HG02610 (cell line): ENCODE data around the gene RUNX3.
"Not testable (repeated sequence)": the region's sequence is repeated elsewhere in the genome, so short reads cannot be mapped to it uniquely, and the experiment has no call there.

Source experiments
- ATAC-seq: cut with Tn5 transposase; IDR thresholded peaks from one replicate; pipeline ENCODE4 v1.9.1; 2021; ENCODE audit warnings: mild to moderate bottlenecking, moderate library complexity; ENCODE audit not compliant: unreplicated experiment

RUNX3 gene

DNA sequence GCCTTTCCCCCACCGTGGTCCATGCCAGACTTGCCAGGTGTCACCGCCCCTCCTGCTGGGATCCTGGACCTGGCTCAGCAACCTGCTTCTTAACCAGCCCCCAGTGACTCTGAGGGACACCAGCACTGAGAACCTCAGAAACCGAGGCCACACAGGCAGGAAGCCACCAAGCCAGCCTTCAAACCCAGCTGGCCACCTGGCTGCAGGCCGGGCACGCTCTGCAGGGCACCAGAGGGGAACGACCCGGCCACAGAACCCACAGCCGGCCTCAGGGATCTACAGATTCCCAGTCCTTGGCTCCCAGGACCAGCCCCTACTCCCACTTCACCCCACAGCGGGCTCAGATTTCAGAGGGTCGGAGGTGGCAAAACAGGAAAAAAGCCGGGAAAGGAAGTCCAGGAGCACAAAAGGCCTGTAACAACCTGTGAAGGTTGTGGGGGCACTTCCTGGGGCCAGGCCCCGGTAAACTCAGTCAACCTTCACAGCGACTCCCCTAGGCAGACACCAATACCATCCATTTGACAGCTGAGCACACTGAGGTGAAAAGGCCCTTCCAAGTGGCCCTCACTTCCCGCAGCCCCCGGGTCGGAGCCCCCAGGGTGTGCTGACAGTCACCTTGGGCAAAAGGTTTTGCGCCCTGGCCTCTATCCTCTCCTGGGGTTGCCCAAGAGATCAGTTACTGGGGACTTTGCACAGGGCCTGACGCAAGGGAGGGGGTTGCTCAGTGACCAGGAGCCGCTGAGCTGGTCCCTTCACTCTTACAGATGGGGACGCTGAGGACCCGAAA, 14.1 kb downstream of the RUNX3 start:
- no peak for ATAC-seq

DNA sequence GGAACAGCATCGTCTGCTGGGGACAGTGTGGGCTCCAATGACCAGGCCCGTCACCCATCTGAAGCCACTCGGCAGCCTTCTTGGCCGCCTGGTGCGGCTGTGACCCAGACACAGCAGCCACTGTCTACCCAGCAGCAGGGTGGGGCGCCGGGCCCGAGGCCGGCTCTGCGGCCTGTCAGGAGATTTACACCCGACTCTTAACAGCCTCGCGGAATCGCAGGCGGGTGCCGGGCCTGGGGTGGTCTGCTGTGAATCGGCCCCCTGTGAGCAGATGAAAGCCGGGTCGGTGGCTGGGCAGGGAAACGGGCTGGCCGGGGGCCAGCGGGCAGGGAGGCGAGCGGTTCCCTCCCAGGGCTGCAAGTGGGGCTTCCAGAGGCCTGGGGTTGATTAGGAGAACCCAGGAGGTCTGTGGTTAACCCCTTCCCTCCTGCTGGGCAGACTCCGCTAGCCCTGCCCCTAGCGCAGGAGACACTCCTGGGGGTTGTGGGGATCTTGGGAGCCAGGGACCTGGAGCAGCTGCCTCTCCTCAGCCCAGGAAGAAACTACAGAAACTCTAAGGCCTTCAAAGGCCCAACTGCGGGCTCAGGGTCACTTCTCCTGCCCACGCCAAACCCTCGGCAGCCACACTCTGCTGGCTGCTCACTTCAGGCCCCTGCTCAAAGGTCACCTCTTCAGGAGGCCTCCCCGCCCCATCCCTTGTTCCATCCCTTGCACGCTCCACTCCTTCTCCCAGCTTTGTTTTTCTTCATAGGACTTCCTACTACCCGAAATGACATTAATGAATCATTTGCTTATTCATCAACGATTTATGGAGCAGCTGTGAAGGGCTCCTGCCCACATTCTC, 15.6 kb downstream of the RUNX3 start:
- ATAC-seq = no peak

DNA sequence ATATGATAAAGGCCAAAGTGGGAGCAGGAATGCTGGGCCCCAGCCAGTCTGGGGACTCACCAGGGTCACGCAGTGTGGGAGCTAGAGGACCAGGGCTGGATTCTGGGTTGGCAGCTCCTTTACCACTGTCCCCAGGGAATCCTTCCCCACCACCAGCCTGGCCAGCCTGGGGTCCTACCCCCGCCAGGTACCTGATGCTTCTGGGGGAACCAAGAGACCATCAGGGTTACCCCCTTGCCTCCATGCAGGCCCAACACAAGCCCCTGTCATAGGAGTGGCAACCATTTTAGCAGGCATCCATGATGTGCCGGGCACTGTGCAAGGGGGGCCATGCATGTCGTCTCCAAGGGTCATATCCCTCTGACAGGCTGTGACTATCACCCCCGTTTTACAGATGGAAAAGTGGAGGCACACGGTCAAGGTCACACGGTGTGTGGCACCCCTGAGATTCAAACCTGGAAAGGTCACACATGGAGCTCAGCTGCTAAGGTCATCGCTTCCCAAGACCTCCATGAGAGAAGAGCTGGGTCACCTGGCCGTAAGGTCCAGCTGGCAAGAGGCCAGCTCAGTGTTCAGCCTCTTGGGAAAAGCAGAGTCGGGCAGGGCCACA, 16.4 kb downstream of the RUNX3 start:
- no peak for ATAC-seq

DNA sequence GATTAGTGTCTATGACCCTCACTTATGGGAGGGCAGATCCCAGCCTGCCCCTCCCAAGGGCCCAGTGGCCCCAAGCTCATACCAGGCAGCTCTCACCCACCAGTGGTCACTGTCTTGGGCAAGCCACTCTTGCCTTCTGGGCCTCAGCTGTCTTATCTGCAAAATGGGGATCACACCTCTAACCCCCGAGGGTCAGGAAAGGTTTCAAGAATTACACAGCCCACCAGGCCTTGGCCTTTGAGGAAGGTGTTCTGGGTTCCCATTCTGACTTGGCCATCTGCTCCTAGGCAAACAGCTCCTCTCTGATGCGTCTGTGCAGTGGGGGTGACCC, 16.8 kb downstream of the RUNX3 start:
- ATAC-seq = no peak

DNA sequence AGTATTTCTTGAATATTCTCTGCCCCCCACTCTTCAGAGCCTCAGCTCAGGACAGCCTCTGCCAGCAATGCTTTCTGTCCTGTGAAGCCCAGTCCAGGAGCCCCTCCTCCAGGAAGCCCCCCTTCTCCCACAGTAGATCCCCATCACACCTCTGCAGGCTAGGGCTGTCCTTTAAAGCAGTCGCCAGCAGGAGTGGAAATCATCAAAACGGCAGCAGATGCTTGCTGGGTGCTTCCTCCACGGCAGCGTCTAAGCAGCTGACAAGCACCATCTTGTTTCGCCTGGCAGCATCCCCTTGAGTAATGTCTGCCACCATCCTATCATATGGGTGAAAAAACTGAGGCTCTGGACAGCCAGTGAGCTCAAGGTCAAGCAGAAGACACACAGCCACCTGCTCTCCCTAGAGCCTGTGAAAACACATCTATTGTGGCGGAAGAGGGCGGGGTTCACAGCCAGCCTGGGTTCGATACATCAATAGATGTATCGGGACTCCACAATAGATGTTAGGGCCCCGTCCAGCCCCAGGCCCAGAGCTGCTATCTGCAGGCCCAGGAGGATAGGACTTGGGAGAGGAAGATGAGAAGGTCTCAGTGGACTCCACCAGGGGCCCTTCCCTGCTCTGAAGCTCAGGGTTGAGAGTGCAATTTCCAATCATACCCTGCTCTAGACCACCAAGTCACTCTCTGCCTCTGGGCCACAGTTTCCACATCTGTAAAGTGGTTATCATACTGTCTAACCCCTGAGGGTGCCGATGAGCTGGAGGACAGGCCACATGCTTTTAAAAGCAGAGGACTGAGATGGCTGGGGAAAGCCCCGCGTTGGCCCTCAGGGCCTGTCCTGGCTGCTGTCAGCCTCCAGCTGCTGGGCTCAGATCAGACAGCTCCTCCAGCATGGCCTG, 17.5 kb downstream of the RUNX3 start:
- ATAC-seq = no peak

DNA sequence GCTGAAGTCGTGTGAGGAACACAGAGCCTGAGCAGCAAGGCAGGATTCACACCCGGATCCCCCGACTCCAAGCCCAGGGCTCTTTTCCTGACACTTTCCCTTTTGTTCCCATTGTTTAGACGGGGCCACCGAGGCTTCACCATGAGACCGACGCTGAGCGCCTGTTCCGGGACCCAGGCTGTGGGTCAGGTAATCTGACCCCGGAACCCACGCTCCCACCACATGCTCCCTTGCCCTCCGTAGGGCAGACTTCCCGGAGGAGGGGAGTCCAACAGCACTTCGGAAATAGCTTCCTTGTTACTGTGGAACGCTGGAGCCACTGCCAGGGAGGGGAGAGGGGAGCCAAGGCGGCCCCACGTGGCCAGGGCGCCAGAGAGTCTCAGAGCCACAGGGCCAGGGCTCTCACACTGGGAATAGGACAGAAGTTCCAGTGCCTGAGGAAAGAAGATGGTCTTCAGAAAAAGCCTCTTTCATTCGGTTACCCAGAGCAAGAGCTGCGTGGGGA, 18.4 kb downstream of the RUNX3 start:
- ATAC-seq = no peak

DNA sequence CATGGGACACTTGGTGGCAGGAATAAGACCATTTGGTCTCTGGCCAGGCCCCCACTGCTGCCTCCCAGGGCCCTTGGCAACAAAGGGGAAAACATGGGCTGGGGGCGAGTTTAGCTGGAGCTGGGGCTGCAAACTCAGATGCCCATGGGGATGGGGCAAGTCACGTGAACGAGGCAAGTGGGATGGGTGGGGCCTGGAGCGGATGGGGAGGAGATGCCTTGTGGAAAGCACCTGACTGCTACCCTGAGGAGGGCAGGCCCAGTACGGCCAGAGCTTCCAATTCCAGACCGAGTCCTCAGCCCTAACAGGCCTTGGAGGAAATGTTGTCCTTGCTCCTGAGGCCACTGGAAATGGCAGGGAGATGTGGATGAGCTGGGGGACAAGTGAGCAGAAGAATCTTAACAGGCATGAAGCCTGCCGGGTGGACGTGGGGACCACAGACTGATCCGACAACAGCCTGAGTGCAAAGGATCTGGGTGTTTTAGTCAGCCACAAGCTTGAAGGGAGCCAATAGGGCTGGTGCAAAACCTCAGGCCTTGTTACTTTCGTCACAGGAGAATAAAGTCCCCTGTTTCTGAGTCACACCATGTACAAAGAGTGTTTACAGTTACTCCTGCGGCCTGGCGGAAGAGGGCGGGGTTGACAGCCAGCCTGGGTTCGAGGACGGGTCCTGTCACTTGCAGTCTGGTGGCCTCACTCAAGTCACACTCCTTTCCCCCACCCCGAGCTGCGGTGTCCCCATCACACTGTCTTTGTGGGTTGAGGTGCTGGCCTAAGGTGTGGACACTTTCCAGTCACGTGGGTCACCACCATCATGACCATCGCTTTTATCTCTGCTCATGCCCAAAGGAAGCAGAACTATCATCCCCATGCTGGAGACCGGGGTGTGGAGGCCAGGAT, 19.1 kb downstream of the RUNX3 start:
- no peak for ATAC-seq

DNA sequence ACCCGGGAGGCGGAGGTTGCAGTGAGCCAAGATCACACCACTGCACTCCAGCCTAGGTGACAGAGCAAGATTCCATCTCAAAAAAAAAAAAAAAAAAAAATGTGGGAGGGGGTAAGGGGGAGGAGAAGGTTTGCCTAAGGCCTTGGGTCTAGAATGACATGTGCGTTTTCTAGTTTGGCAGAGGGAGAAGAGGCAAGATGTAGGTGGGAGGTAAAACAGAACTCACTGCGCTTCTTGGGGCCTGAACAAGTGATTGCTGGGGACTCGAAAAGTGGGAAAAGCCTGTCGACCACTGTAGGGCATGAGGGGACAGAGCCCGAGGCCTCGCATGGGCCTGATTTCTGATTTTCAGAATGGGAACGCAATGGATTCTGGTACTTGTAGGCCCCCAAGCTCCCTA, 19.9 kb downstream of the RUNX3 start:
- ATAC-seq = no peak

DNA sequence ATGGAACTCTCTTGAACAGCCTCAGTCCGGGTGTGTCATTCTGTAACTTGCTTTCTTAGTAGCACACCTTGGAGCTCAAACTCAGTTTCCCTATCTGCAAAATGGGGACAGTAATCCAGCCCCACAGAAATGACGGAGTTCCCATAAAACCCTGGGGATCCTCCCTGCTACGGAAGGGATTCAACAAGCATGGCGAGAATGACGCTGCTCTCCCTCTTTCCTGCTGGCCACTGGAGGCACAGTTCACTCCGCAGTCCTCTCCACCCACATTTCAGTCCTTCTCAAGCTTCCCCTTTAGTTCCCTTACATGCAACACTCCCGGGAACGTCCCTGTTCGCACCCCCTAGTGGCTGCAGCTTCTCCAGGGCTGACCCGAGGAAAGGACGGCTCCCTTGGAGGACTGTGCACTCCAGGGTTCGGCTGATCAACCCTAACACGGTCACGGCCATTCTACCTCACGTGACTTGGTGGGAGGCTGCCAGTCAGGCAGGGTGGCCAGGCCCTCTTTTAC, 20.6 kb downstream of the RUNX3 start:
- no peak for ATAC-seq

DNA sequence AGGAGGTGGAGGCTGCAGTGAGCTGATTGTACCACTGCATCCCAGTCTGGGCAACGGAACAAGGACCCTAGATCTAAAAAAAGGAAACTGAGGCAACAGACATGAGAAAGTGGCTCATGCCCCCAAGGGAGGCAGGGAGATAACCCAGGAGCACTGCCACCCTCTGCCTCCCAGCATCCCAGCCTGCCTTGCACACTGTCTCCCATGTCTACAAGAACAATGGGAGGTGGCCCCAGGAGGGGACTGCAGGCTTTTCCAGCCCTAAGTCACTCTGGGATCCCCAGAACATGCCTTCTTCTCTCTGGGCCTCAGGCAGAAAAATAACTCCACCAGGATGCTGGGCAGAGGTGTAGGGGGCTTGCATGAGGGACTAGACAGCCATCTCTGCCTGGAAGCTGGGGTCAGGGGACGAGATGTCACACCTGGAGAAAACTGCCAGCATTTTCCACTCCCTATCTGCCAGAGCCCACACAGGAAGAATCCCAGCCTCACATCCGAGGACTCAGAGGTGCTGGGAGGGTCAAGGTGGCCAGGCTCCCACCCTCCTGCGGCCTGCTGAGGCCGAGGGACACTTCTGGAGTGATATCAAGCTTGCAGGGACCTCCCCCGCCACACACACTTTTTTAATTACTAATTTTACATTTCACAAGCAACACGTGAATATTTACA, 21.4 kb downstream of the RUNX3 start:
- ATAC-seq = no peak

DNA sequence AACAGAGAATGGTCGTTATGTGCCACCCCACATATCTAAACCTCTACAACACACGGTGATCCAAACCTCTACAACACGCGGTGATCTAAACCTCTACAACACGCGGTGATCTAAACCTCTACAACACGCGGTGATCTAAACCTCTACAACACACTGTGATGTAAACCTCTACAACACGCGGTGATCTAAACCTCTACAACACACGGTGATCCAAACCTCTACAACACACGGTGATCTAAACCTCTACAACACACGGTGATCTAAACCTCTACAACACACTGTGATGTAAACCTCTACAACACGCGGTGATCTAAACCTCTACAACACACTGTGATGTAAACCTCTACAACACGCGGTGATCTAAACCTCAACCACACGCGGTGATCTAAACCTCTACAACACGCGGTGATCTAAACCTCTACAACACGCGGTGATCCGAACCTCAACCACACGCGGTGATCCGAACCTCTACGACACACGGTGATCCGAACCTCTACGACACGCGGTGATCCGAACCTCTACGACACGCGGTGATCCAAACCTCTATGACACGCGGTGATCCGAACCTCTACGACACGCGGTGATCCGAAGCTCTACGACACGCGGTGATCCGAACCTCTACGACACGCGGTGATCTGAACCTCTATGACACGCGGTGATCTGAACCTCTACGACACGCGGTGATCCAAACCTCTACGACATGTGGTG, 22.3 kb downstream of the RUNX3 start:
- ATAC-seq = not testable (repeated sequence)

DNA sequence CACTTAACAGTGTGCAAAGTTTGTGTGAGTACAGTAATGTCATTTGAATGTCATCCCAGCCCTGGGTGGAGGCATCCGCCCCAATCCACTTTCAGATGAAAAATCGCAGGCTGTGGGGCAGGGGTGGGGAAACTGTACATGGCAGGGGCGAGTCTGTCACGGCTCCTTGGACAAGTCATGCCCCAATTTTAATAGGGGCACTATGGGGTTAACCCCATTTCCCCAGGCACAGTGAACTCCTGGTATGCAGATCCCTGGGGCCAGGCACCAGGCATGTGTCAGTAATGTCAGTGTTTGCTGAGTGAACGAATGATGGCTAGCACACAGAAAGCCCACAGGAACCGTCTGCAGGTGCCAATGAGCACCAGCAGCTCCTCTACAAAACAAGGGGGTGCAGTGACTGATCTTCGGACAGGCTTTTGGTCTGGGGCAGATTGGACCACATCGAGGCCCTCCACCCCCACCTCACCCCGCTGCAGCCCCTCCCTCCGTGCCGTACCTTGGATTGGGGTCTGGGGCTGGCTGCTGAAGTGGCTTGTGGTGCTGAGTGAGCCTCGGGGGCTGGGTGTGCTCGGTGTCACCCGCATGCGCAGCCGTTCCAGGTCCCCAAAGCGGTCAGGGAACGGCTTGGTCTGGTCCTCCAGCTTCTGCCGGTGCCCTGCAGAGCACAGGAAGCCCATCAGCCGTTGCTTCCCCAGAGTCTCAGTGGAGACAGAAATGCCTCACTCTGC, 23.2 kb downstream of the RUNX3 start:
- no peak for ATAC-seq

DNA sequence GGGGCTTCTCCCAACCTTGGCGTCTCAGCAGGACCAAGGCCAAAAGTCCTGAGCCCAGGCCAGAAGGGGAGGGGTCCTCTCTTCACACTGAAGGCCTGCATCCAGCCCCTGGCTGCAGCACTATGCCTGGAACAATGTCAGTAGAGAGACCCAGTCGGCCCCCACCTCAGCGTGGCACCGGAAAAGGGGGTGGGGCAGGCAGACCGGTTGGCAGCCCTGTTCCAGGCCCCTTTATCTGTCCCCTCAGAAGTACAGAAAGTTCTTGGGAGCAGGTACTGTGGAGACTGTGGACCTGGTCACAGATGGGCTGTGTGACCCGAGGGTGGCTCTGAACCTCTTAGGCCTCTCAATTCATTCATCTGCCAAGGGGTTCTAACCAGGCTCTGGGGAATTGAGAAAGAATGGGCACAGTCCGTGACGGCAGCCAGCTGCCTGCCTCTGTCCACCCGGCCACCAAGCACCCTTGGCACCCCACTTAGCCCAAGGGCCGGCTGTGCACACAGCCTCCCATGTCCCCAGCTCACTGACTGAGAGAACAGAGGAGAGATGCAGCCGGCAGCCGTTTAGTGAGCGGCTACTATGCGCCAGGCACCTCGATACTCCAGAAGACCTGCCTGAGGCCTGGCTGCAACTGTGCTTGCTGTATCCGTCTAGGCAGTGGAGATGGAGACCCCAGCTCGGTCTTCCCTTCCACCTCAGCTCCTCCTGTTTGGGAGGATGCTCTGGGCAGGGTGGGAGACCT, 23.9 kb downstream of the RUNX3 start:
- no peak for ATAC-seq

DNA sequence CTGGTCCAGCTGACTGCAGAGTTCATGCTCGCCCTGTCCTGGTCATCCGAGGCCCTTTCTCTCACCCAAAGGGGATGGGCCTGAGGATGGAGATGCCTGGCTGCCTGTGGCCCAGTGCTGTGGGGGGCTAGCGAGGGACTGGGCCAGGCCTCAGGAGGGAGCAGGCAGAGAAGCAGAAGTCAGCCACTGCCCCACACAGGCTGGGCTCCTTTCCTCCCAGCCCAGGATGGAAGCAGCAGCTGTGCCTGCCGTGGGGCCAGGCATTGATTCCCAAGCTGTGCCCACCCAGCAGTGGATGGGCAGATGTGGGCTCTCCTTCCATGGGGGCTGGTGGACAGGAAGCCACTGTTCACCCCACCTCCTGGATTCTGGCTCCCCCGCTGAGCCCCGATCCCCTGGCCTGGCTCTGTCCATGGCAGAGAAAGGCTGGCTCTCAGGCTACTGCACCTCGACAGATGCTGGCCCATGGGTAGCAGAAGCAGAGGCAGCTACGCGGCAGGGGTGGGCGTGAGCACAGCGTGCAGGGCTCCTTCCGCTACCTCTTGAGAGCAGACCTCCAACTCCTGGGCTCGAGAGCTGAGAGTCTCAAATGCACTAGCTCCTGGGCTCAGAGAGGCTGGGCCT, 24.6 kb downstream of the RUNX3 start:
- no peak for ATAC-seq

DNA sequence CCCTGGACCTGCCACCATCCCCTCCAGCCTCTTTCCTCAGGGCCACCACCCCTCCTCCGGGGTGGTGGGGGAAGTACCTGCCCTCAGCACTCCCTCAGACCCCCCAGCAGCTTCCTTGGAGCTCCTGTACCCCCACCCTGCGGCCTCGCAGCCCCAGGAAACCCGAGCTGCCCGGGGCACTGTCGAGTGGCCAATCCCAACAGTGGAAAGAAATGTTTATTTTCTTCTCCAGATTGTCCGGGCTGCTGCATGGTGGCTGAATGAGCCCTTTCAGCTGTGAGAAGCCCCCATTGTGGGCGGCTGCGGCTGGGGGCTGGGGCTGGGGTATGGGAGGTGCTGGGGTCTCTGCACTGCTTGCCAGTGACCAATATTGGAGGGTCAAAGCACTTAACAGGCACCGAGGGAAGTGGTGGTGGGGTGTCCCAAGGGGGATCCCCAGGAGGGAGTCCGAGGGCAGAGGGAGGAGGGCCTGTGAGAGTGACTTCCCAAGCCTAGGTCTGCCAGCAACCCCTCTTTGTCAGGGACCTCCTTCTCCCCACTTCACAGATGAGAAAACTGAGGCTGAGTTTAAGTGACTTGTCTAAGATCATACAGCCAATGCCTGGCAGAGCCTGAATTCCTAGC, 25.2 kb downstream of the RUNX3 start:
- no peak for ATAC-seq
